HCT116 (cell line): ENCODE results near the gene TNN. TPM values are rescaled to one million over a fixed set of nuclear protein-coding genes. Genes with fewer than 3 reads are reported as not detected.

ENCODE experiments used
- ATAC-seq: fragments of 200-7000 bp; cut with Tn5 transposase; 2 replicates; pipeline ENCODE4 v1.9.1; 2020; ENCODE audit warnings: mild to moderate bottlenecking, moderate library complexity
- BruUV-seq: library from RNA; stranded (reverse); fragments of 400-500 nt; replicated peaks from 2 replicates; lab custom pipeline; 2021; lab: Mats Ljungman, UMichigan
- CTCF ChIA-PET: fragments of 300-600 bp; sonication (Branson Sonifier 250); formaldehyde crosslinking; loops from one replicate; lab custom pipeline; 2021; ENCODE audit warnings: antibody characterized with exemption; lab: Charles Lee
- POLR2A ChIA-PET: fragments of 300-600, 350-600 bp; sonication (Branson Sonifier 250); formaldehyde crosslinking; loops from one replicate; lab custom pipeline; 2021; ENCODE audit warnings: antibody characterized with exemption; lab: Charles Lee
- RAD21 ChIA-PET, 2 experiments: fragments of 300-600 bp; sonication (Branson Sonifier 250); formaldehyde crosslinking; loops; one replicate each; lab custom pipeline; 2023; ENCODE audit warnings: low total read pairs in 2 of 2; ENCODE audit not compliant: uncharacterized antibody in 2 of 2, unreplicated experiment in 2 of 2, low non-redundant PET in 1 of 2; lab: Charles Lee
- DNase-seq: peaks from one replicate; pipeline ENCODE4 v3.0.0-alpha.2; 2010; ENCODE audit warnings: low read depth, low spot score
- H2AFZ ChIP-seq: fragments of 200-600 bp; shearing (Covaris generic), sonication (generic); 2 replicates; pipeline ENCODE4 v1.6.1; 2017; ENCODE audit warnings: low read depth, mixed run types, mixed read lengths, antibody characterized with exemption, low read length; ENCODE audit not compliant: poor library complexity, severe bottlenecking
- H3K27ac ChIP-seq: 2 replicates; pipeline ENCODE4 v1.5.1; 2012; ENCODE audit warnings: low read depth, low read length
- H3K27me3 ChIP-seq: fragments of 200-600 bp; sonication (generic); 2 replicates; pipeline ENCODE4 v1.6.1; 2016; ENCODE audit warnings: mixed run types, low read length, mixed read lengths; ENCODE audit not compliant: insufficient read depth
- H3K36me3 ChIP-seq, 2 experiments: fragments of 200-500 bp in 1 of 2; fragments of 200-600 bp in 1 of 2; sonication (Bioruptor generic) in 1 of 2; sonication (generic) in 1 of 2; 2 replicates each; pipeline versions ENCODE4 v1.5.1 to v1.6.1; 2014 to 2016; ENCODE audit warnings: low read length in 2 of 2, inconsistent platforms in 1 of 2, mixed read lengths in 1 of 2, mixed run types in 1 of 2; ENCODE audit not compliant: insufficient read depth in 2 of 2, control insufficient read depth in 1 of 2
- H3K4me1 ChIP-seq, 2 experiments: fragments of 200-600 bp in 1 of 2; sonication (generic) in 1 of 2; 2 replicates each; pipeline versions ENCODE4 v1.5.1 to v1.6.1; 2012 to 2017; ENCODE audit warnings: low read length in 2 of 2, inconsistent platforms in 1 of 2, mild to moderate bottlenecking in 1 of 2, mixed read lengths in 1 of 2, mixed run types in 1 of 2, moderate library complexity in 1 of 2; ENCODE audit not compliant: insufficient read depth in 2 of 2, control insufficient read depth in 1 of 2
- H3K4me2 ChIP-seq: fragments of 200-600 bp; sonication (generic); 2 replicates; pipeline ENCODE4 v1.6.1; 2017; ENCODE audit warnings: mixed run types, low read length, mixed read lengths
- H3K4me3 ChIP-seq, 2 experiments: fragments of 200-600 bp in 1 of 2; sonication (generic) in 1 of 2; replicated peaks in 1 of 2; 2 replicates each; pipeline ENCODE4 v1.5.1; 2011 to 2016; ENCODE audit warnings: low read length in 2 of 2, control low read depth in 1 of 2, low read depth in 1 of 2, mild to moderate bottlenecking in 1 of 2, mixed read lengths in 1 of 2, mixed run types in 1 of 2
- H3K79me2 ChIP-seq: fragments of 200-600 bp; sonication (generic); 2 replicates; pipeline ENCODE4 v1.6.1; 2017; ENCODE audit warnings: mild to moderate bottlenecking, mixed run types, low read length, moderate library complexity, mixed read lengths; ENCODE audit not compliant: insufficient read depth
- H3K9ac ChIP-seq: fragments of 200-600 bp; sonication (generic); 2 replicates; pipeline ENCODE4 v1.6.1; 2016; ENCODE audit warnings: low read length, mixed read lengths
- H3K9me2 ChIP-seq: fragments of 200-600 bp; sonication (generic), shearing (Covaris generic); 2 replicates; pipeline ENCODE4 v1.6.1; 2017; ENCODE audit warnings: mixed run types, mild to moderate bottlenecking, moderate library complexity; ENCODE audit not compliant: insufficient read depth
- H3K9me3 ChIP-seq, 2 experiments: fragments of 200-500 bp in 1 of 2; fragments of 200-600 bp in 1 of 2; sonication (Bioruptor generic) in 1 of 2; sonication (generic) in 1 of 2; 2 replicates each; pipeline ENCODE4 v1.6.1; 2014 to 2017; ENCODE audit warnings: low read length in 2 of 2, mixed read lengths in 2 of 2, inconsistent platforms in 1 of 2, low read depth in 1 of 2, mild to moderate bottlenecking in 1 of 2, mixed run types in 1 of 2, moderate library complexity in 1 of 2; ENCODE audit not compliant: control insufficient read depth in 1 of 2, insufficient read depth in 1 of 2
- H4K20me1 ChIP-seq: fragments of 200-600 bp; sonication (generic), shearing (Covaris generic); 2 replicates; pipeline ENCODE4 v1.6.1; 2017; ENCODE audit warnings: mixed run types, mild to moderate bottlenecking, moderate library complexity; ENCODE audit not compliant: insufficient read depth
- CBX3 ChIP-seq: IDR thresholded peaks from 2 replicates; pipeline ENCODE4 v1.6.1; 2012; ENCODE audit warnings: low read depth
- CEBPB ChIP-seq: IDR thresholded peaks from 2 replicates; pipeline ENCODE4 v1.6.1; 2012; ENCODE audit warnings: low read depth
- CTCF ChIP-seq, 3 experiments: fragments of 200-600 bp in 1 of 3; sonication (generic) in 1 of 3; IDR thresholded peaks in 2 of 3; conservative IDR thresholded peaks in 1 of 3; 2 replicates each; pipeline ENCODE4 v1.5.1; 2012 to 2017; ENCODE audit warnings: low read depth in 2 of 3, low read length in 2 of 3, antibody characterized with exemption in 1 of 3, borderline replicate concordance in 1 of 3, control low read depth in 1 of 3, mild to moderate bottlenecking in 1 of 3, mixed read lengths in 1 of 3, mixed run types in 1 of 3, moderate library complexity in 1 of 3; ENCODE audit not compliant: insufficient read depth in 1 of 3
- EGR1 ChIP-seq: IDR thresholded peaks from 2 replicates; pipeline ENCODE4 v1.6.1; 2012; ENCODE audit warnings: low read depth
- ELF1 ChIP-seq: IDR thresholded peaks from 2 replicates; pipeline ENCODE4 v1.6.1; 2012; ENCODE audit warnings: low read depth, borderline replicate concordance
- EZH2 ChIP-seq: fragments of 200-600 bp; sonication (generic); IDR thresholded peaks from 2 replicates; pipeline ENCODE4 v1.6.1; 2017; ENCODE audit warnings: antibody characterized with exemption, mixed run types
- JUND ChIP-seq: IDR thresholded peaks from 2 replicates; pipeline ENCODE4 v1.6.1; 2012
- MAX ChIP-seq: IDR thresholded peaks from 2 replicates; pipeline ENCODE4 v1.6.1; 2012
- POLR2A ChIP-seq: IDR thresholded peaks from 2 replicates; pipeline ENCODE4 v1.7.0; 2011; ENCODE audit warnings: borderline replicate concordance; ENCODE audit not compliant: insufficient read depth, insufficient read length; ENCODE audit errors: extremely low read depth
- POLR2AphosphoS5 ChIP-seq: IDR thresholded peaks from 2 replicates; pipeline ENCODE4 v1.6.1; 2011; ENCODE audit warnings: mild to moderate bottlenecking, low read depth, low read length, moderate library complexity
- RAD21 ChIP-seq: IDR thresholded peaks from 2 replicates; pipeline ENCODE4 v1.6.1; 2012; ENCODE audit warnings: low read depth, mild to moderate bottlenecking
- REST ChIP-seq: IDR thresholded peaks from 2 replicates; pipeline ENCODE4 v1.6.1; 2012; ENCODE audit warnings: low read depth
- SP1 ChIP-seq: IDR thresholded peaks from 2 replicates; pipeline ENCODE4 v1.6.1; 2012; ENCODE audit warnings: low read depth
- TCF7L2 ChIP-seq: IDR thresholded peaks from 2 replicates; pipeline ENCODE4 v1.7.0; 2011; ENCODE audit warnings: borderline replicate concordance, inconsistent platforms; ENCODE audit not compliant: insufficient read depth, insufficient read length; ENCODE audit errors: extremely low read depth
- YY1 ChIP-seq: IDR thresholded peaks from 2 replicates; pipeline ENCODE4 v1.6.1; 2011; ENCODE audit warnings: low read length, low read depth, moderate library complexity, mild to moderate bottlenecking; ENCODE audit not compliant: insufficient replicate concordance; ENCODE audit errors: extremely low read depth
- ZBTB33 ChIP-seq: IDR thresholded peaks from 2 replicates; pipeline ENCODE4 v1.6.1; 2011; ENCODE audit warnings: mild to moderate bottlenecking, low read length, moderate library complexity; ENCODE audit not compliant: insufficient replicate concordance; ENCODE audit errors: extremely low read depth
- ZFX ChIP-seq: fragments of 450-650 bp; IDR thresholded peaks from 2 replicates; pipeline ENCODE4 v1.6.1; 2017
- ZNF274 ChIP-seq: fragments of 200-500 bp; sonication (Bioruptor generic); IDR thresholded peaks from 2 replicates; pipeline ENCODE4 v1.6.1; 2014; ENCODE audit warnings: mild to moderate bottlenecking, low read depth, low read length, inconsistent platforms
- intact Hi-C: fragments of 100-400 bp; cut with micrococcal nuclease; formaldehyde crosslinking; loops from 2 replicates; pipeline ENCODE4 v1.10.0; 2022
- total RNA-seq: library from RNA; stranded (reverse); gene quantifications from one replicate; pipeline ENCODE4 v1.2.1, GENCODE V29; 2021; ENCODE audit not compliant: unreplicated experiment

TNN gene
- total RNA-seq, 1 experiment from 2014 or later: not detected

- H3K9ac ChIP-seq: no peak overlapping the region
- H2AFZ ChIP-seq: no peak overlapping the region
- peaks cover 0 to 7% of the 10 kb centered on the region in 2 experiments; a peak in 2 of 4 replicates for H3K4me1 ChIP-seq
- POLR2A ChIA-PET: no interaction called here
- no peak for DNase-seq
- H3K4me2 ChIP-seq: no peak overlapping the region
- TF ChIP-seq CTCF (IDR thresholded peaks at IDR 0.05 in 2 of 3, conservative IDR thresholded peaks at IDR 0.05 in 1 of 3; ENCODE audit: borderline replicate concordance in 1 of 3, insufficient read depth in 1 of 3, low read depth in 2 of 3, low read length in 2 of 3): no peak
- TF ChIP-seq EZH2: no peak
- TF ChIP-seq POLR2AphosphoS5: no peak
- no peak for TF ChIP-seq MAX
- no peak for TF ChIP-seq REST
- no peak for TF ChIP-seq POLR2A
- no peak for TF ChIP-seq SP1
- TF ChIP-seq JUND: no peak
- TF ChIP-seq RAD21: no peak
- TF ChIP-seq ZNF274: no peak
- TF ChIP-seq EGR1: no peak
- TF ChIP-seq ZBTB33: no peak
- TF ChIP-seq YY1: no peak
- no peak for TF ChIP-seq TCF7L2
- no peak for TF ChIP-seq CEBPB
- TF ChIP-seq ZFX: no peak
- no peak for TF ChIP-seq ELF1
- no peak for TF ChIP-seq CBX3
- no peaks in the 10 kb centered on the region for H3K79me2 ChIP-seq
- H3K27me3 ChIP-seq: no peaks in the 10 kb centered on the region
- H3K27ac ChIP-seq: no peak overlapping the region
- no peaks in the 10 kb centered on the region for H4K20me1 ChIP-seq
- CTCF ChIA-PET: interaction anchor here (1.2 kb wide), 1 partner anchor 25 kb away, joined by 4 read pairs; no protein-coding TSS in a partner anchor
- RAD21 ChIA-PET: no interaction called here
- intact Hi-C loops: no loop called here
- no peaks in the 10 kb centered on the region for H3K9me3 ChIP-seq
- no peaks in the 10 kb centered on the region for H3K36me3 ChIP-seq
- H3K9me2 ChIP-seq: no peaks in the 10 kb centered on the region
- no peak overlapping the region for H3K4me3 ChIP-seq
- ATAC-seq: no peak
- no TSS peak for BruUV-seq
These were observed 32.3 kb downstream of the TNN start for GRCh38 chr1:175099916-175100315.
